KOPT-K1 (cell line): ENCODE data around the gene KCTD1.

ENCODE experiments used
- H3K27ac ChIP-seq: fragments of 200-600 bp; sonication (generic); 2 replicates; pipeline ENCODE4 v1.5.1; 2016; ENCODE audit warnings: antibody characterized with exemption, mild to moderate bottlenecking, low read depth, low read length; ENCODE audit not compliant: poor library complexity, severe bottlenecking
- H3K36me3 ChIP-seq: fragments of 200-600 bp; sonication (generic); 2 replicates; pipeline ENCODE4 v1.5.1; 2017; ENCODE audit warnings: antibody characterized with exemption, mild to moderate bottlenecking, low read length, moderate library complexity; ENCODE audit not compliant: insufficient read depth
- H3K9me3 ChIP-seq: fragments of 200-600 bp; sonication (generic); 2 replicates; pipeline ENCODE4 v1.5.1; 2017; ENCODE audit warnings: antibody characterized with exemption, low read length, mild to moderate bottlenecking; ENCODE audit not compliant: insufficient read depth, poor library complexity, severe bottlenecking

KCTD1 gene

GRCh38 chr18:26465431-26465830, 82.9 kb downstream of the KCTD1 start:
- Histone ChIP-seq H3K9me3 (no peaks in the 10 kb centered on the region), H3K27ac (no peak overlapping the region), H3K36me3 (no peaks in the 10 kb centered on the region)

GRCh38 chr18:26464128-26465011, 84.0 kb downstream of the KCTD1 start:
- no peak overlapping the region for H3K27ac ChIP-seq
- no peaks in the 10 kb centered on the region for H3K9me3 ChIP-seq
- H3K36me3 ChIP-seq, result peaks cover 4% of the 10 kb centered on the region; the same call in 1 of the 2 replicates

- Histone ChIP-seq H3K9me3 (no peaks in the 10 kb centered on the region), H3K36me3 (peaks cover 15% of the 10 kb centered on the region; the same call in 1 of the 2 replicates), H3K27ac (no peak overlapping the region)
Measured at GRCh38 chr18:26462355-26462754, 86.0 kb downstream of the KCTD1 start.

- Histone ChIP-seq H3K27ac (no peak overlapping the region), H3K9me3 (no peaks in the 10 kb centered on the region), H3K36me3 (peaks cover 18% of the 10 kb centered on the region; the same call in 1 of the 2 replicates)
Measured at GRCh38 chr18:26461405-26461804, 86.9 kb downstream of the KCTD1 start.

GRCh38 chr18:26460449-26461091, 87.8 kb downstream of the KCTD1 start:
- no peak overlapping the region for H3K27ac ChIP-seq
- H3K36me3 ChIP-seq, result peaks cover 18% of the 10 kb centered on the region; the same call in 1 of the 2 replicates
- H3K9me3 ChIP-seq, result no peaks in the 10 kb centered on the region

- H3K9me3 ChIP-seq, result no peaks in the 10 kb centered on the region
- H3K27ac ChIP-seq, result no peak overlapping the region
- H3K36me3 ChIP-seq, result peaks cover 18% of the 10 kb centered on the region; the same call in 1 of the 2 replicates
Measured at GRCh38 chr18:26459884-26460283, 88.5 kb downstream of the KCTD1 start.

GRCh38 chr18:26459340-26459739, 89.0 kb downstream of the KCTD1 start:
- H3K27ac ChIP-seq, result no peak overlapping the region
- no peaks in the 10 kb centered on the region for H3K9me3 ChIP-seq
- peaks cover 18% of the 10 kb centered on the region; the same call in 1 of the 2 replicates for H3K36me3 ChIP-seq

GRCh38 chr18:26458526-26459232, 89.7 kb downstream of the KCTD1 start:
- H3K27ac ChIP-seq, result no peak overlapping the region
- H3K9me3 ChIP-seq, result no peaks in the 10 kb centered on the region
- H3K36me3 ChIP-seq, result peaks cover 18% of the 10 kb centered on the region; the same call in 1 of the 2 replicates

GRCh38 chr18:26457611-26458353, 90.6 kb downstream of the KCTD1 start:
- no peak overlapping the region for H3K27ac ChIP-seq
- H3K9me3 ChIP-seq, result no peaks in the 10 kb centered on the region
- H3K36me3 ChIP-seq, result peaks cover 18% of the 10 kb centered on the region; the same call in 1 of the 2 replicates

- H3K36me3 ChIP-seq, result peaks cover 18% of the 10 kb centered on the region; the same call in 1 of the 2 replicates
- no peaks in the 10 kb centered on the region for H3K9me3 ChIP-seq
- H3K27ac ChIP-seq, result no peak overlapping the region
Measured at GRCh38 chr18:26457195-26457594, 91.2 kb downstream of the KCTD1 start.

GRCh38 chr18:26456070-26456491, 92.3 kb downstream of the KCTD1 start:
- Histone ChIP-seq H3K27ac (no peak overlapping the region), H3K36me3 (peaks cover 18% of the 10 kb centered on the region; the same call in 1 of the 2 replicates), H3K9me3 (no peaks in the 10 kb centered on the region)

- no peak overlapping the region for H3K27ac ChIP-seq
- no peaks in the 10 kb centered on the region for H3K9me3 ChIP-seq
- peaks cover 18% of the 10 kb centered on the region; the same call in 1 of the 2 replicates for H3K36me3 ChIP-seq
Measured at GRCh38 chr18:26455639-26456038, 92.7 kb downstream of the KCTD1 start.

GRCh38 chr18:26454616-26455015, 93.7 kb downstream of the KCTD1 start:
- Histone ChIP-seq H3K9me3 (no peaks in the 10 kb centered on the region), H3K36me3 (peaks cover 17% of the 10 kb centered on the region; the same call in 1 of the 2 replicates), H3K27ac (no peak overlapping the region)

GRCh38 chr18:26454192-26454591, 94.2 kb downstream of the KCTD1 start:
- no peaks in the 10 kb centered on the region for H3K9me3 ChIP-seq
- no peak overlapping the region for H3K27ac ChIP-seq
- H3K36me3 ChIP-seq, result peaks cover 12% of the 10 kb centered on the region; the same call in 1 of the 2 replicates
